Body of pancreas (tissue), 4 donors: Measurements from ENCODE around the gene CFAP44.

Experiments used
- POLR2A ChIP-seq, 3 donors: fragments of 450-650 bp; IDR thresholded peaks; one replicate each; pipeline ENCODE4 v1.6.1; 2016; ENCODE audit warnings: antibody characterized with exemption in 3 of 3, mild to moderate bottlenecking in 2 of 3
- TF ChIP-seq, protein P1 (sequence below), 7 experiments: fragments of 450-650 bp in 4 of 7; fragments of 200-600 bp in 3 of 7; sonication (generic) in 3 of 7; IDR thresholded peaks; one replicate each; pipeline ENCODE4 v1.5.1; 2016 to 2019; ENCODE audit warnings: antibody characterized with exemption in 7 of 7

DNA sequence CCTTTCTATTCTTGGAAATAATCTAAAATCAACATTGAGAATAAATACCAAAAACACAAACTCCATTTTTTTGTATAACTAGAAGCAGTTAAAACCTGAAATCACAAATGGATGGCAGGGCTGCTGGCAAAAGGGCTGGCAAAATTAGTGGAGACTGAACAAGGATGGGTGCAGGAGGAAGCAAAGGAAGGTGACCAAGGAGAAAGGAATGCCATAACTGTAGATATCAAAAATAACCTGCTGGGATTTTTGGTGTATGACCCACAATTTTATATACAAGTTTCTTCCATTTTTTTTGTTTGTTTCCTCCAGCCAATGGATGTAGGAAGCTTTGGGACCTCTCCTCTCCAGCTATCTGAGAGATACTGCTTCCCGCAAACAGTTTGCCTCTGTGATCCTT, 12.7 kb downstream of the CFAP44 start:
- TF ChIP-seq, protein P1, sequence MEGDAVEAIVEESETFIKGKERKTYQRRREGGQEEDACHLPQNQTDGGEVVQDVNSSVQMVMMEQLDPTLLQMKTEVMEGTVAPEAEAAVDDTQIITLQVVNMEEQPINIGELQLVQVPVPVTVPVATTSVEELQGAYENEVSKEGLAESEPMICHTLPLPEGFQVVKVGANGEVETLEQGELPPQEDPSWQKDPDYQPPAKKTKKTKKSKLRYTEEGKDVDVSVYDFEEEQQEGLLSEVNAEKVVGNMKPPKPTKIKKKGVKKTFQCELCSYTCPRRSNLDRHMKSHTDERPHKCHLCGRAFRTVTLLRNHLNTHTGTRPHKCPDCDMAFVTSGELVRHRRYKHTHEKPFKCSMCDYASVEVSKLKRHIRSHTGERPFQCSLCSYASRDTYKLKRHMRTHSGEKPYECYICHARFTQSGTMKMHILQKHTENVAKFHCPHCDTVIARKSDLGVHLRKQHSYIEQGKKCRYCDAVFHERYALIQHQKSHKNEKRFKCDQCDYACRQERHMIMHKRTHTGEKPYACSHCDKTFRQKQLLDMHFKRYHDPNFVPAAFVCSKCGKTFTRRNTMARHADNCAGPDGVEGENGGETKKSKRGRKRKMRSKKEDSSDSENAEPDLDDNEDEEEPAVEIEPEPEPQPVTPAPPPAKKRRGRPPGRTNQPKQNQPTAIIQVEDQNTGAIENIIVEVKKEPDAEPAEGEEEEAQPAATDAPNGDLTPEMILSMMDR (IDR thresholded peaks at IDR 0.05), result no peak
- no peak for TF ChIP-seq POLR2A (IDR thresholded peaks at IDR 0.05)
